Measurements from ENCODE around the gene KCNT2. TPM values are rescaled to one million over a fixed set of nuclear protein-coding genes. Genes with fewer than 3 reads are reported as not detected.

KCNT2 gene
- total RNA-seq, 6 donors from 2014 or later, result 2.7 to 9.9 (median 5.9) TPM

- H3K27ac ChIP-seq, result no peak overlapping the region
- ATAC-seq (ENCODE audit: low FRiP score in 2 of 2) (peak in 1 of 2 donors; percentile 77), DNase-seq (no peak)
- H3K4me3 ChIP-seq, result peak overlapping the region in 2 of 4 donors; percentile 21 to 23
- TF ChIP-seq EP300 (IDR thresholded peaks at IDR 0.05), result no peak
- TF ChIP-seq, protein P1, sequence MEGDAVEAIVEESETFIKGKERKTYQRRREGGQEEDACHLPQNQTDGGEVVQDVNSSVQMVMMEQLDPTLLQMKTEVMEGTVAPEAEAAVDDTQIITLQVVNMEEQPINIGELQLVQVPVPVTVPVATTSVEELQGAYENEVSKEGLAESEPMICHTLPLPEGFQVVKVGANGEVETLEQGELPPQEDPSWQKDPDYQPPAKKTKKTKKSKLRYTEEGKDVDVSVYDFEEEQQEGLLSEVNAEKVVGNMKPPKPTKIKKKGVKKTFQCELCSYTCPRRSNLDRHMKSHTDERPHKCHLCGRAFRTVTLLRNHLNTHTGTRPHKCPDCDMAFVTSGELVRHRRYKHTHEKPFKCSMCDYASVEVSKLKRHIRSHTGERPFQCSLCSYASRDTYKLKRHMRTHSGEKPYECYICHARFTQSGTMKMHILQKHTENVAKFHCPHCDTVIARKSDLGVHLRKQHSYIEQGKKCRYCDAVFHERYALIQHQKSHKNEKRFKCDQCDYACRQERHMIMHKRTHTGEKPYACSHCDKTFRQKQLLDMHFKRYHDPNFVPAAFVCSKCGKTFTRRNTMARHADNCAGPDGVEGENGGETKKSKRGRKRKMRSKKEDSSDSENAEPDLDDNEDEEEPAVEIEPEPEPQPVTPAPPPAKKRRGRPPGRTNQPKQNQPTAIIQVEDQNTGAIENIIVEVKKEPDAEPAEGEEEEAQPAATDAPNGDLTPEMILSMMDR (IDR thresholded peaks at IDR 0.05), result no peak
- no peak for TF ChIP-seq POLR2AphosphoS5 (IDR thresholded peaks at IDR 0.05)
- no peak for TF ChIP-seq POLR2A (IDR thresholded peaks at IDR 0.05)
- H3K36me3 ChIP-seq, result no peaks in the 10 kb centered on the region
- peaks cover 0 to 3% (median under 1%) of the 10 kb centered on the region in 4 donors for H3K9me3 ChIP-seq
- 37 to 44% methylated on average over 2 of the region's 2 CpGs for WGBS, 2 donors
- no peaks in the 10 kb centered on the region for H3K27me3 ChIP-seq
- H3K4me1 ChIP-seq, result peaks cover 0 to 6% (median 0%) of the 10 kb centered on the region in 4 donors
Measured at GRCh38 chr1:196558411-196558810, 49.8 kb downstream of the KCNT2 start.

- ATAC-seq (ENCODE audit: low FRiP score in 2 of 2) (no peak), DNase-seq (no peak)
- Histone ChIP-seq H3K4me1 (peaks cover 0 to 6% (median 0%) of the 10 kb centered on the region in 4 donors), H3K27me3 (no peaks in the 10 kb centered on the region), H3K9me3 (peaks cover 0 to 2% (median 0%) of the 10 kb centered on the region in 4 donors), H3K27ac (no peak overlapping the region), H3K4me3 (peak overlapping the region in 2 of 4 donors; percentile 21 to 23), H3K36me3 (no peaks in the 10 kb centered on the region)
- 80 to 92% methylated on average over 2 of the region's 2 CpGs for WGBS, 2 donors
- TF ChIP-seq EP300 (IDR thresholded peaks at IDR 0.05), result no peak
- TF ChIP-seq POLR2AphosphoS5 (IDR thresholded peaks at IDR 0.05), result no peak
- TF ChIP-seq POLR2A (IDR thresholded peaks at IDR 0.05), result no peak
- TF ChIP-seq, protein P1 (IDR thresholded peaks at IDR 0.05), result no peak
Measured at GRCh38 chr1:196557797-196558196, 50.4 kb downstream of the KCNT2 start.

GRCh38 chr1:196550731-196551130 lies 57.5 kb downstream of the KCNT2 start:
- TF ChIP-seq, protein P1 (IDR thresholded peaks at IDR 0.05), result no peak
- TF ChIP-seq POLR2A (IDR thresholded peaks at IDR 0.05), result no peak
- no peak for TF ChIP-seq EP300 (IDR thresholded peaks at IDR 0.05)
- TF ChIP-seq POLR2AphosphoS5 (IDR thresholded peaks at IDR 0.05), result no peak
- Histone ChIP-seq H3K9me3 (no peaks in the 10 kb centered on the region), H3K27me3 (no peaks in the 10 kb centered on the region), H3K36me3 (no peaks in the 10 kb centered on the region), H3K27ac (no peak overlapping the region), H3K4me3 (no peak overlapping the region), H3K4me1 (no peaks in the 10 kb centered on the region)
- DNase-seq, result no peak
- ATAC-seq (ENCODE audit: low FRiP score in 2 of 2), result no peak

DNA sequence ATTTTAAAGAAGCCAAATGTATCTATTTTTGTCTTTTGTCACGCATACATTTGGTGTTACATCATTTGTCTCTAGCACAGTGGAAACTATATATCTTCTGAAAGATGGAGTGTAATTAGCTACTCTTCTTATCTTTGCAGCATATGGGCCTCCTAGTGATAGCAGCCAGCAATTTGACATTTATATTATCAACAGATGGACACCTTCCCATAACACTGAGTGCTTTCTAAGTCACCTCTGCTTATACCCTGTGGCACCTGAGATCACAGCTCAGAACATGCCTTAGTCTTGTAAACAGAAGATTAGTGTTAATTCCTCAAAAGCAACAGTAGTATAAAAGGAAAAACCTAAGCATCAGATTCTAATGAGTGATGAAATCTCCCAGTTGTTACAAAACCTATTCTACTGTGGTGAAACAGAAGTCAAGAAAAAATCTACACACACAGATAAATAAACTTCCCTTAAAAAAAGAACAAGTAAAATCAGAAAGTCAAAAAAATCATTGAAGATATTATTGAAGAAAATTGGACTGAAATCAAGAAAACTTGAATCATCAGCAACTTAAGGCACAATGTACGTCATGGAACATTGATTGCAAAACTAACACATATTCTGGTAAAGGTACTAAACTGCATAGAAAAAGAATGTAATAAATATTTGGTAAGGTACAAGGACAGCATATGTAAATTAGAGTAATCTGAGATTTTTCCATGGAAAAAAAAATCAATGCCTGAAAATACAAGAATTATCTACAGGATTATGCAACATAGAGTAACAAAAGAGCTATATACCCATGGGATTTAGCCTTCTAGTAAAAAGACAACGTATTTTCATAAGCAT lies 61.7 kb downstream of the KCNT2 start:
- Histone ChIP-seq H3K9me3 (no peaks in the 10 kb centered on the region), H3K4me3 (no peak overlapping the region), H3K27me3 (no peaks in the 10 kb centered on the region), H3K4me1 (no peaks in the 10 kb centered on the region), H3K27ac (no peak overlapping the region), H3K36me3 (no peaks in the 10 kb centered on the region)
- TF ChIP-seq POLR2AphosphoS5 (IDR thresholded peaks at IDR 0.05), result no peak
- TF ChIP-seq EP300 (IDR thresholded peaks at IDR 0.05), result no peak
- TF ChIP-seq, protein P1 (IDR thresholded peaks at IDR 0.05), result no peak
- TF ChIP-seq POLR2A (IDR thresholded peaks at IDR 0.05), result no peak
- ATAC-seq (ENCODE audit: low FRiP score in 2 of 2), result no peak
- no peak for DNase-seq
- WGBS, 2 donors, result 73 to 74% methylated on average over 3 of the region's 3 CpGs
